WTC11 (cell line): ENCODE results near the gene GAB4.

ENCODE experiments used
- CTCF ChIP-seq: fragments of 200-600 bp; IDR thresholded peaks from 2 replicates; pipeline ENCODE4 v1.8.0; 2022; ENCODE audit warnings: antibody characterized with exemption
- E2F4 ChIP-seq: sonication (generic); formaldehyde crosslinking; IDR thresholded peaks from 2 replicates; pipeline ENCODE4 v1.8.1; 2022; ENCODE audit warnings: low read depth, mild to moderate bottlenecking, moderate library complexity, missing genetic modification reagents, borderline replicate concordance
- FOXP4 ChIP-seq: sonication (generic); formaldehyde crosslinking; IDR thresholded peaks from 2 replicates; pipeline ENCODE4 v1.8.0; 2022; ENCODE audit warnings: mild to moderate bottlenecking, missing genetic modification reagents
- NFYB ChIP-seq: sonication (generic); formaldehyde crosslinking; conservative IDR thresholded peaks from 2 replicates; pipeline ENCODE4 v1.8.0; 2022; ENCODE audit warnings: low read depth, missing genetic modification reagents
- PREB ChIP-seq: sonication (generic); formaldehyde crosslinking; IDR thresholded peaks from 2 replicates; pipeline ENCODE4 v1.8.1; 2022; ENCODE audit warnings: mild to moderate bottlenecking, missing genetic modification reagents, moderate library complexity, borderline replicate concordance
- TEAD4 ChIP-seq: sonication (generic); formaldehyde crosslinking; IDR thresholded peaks from 2 replicates; pipeline ENCODE4 v1.8.0; 2022; ENCODE audit warnings: mild to moderate bottlenecking, missing genetic modification reagents
- TP53 ChIP-seq: sonication (generic); formaldehyde crosslinking; IDR thresholded peaks from 2 replicates; pipeline ENCODE4 v1.8.1; 2023; ENCODE audit warnings: mild to moderate bottlenecking, missing genetic modification reagents
- ZMAT4 ChIP-seq: fragments of 250-450 bp; sonication (Bioruptor Pico); IDR thresholded peaks from 2 replicates; pipeline ENCODE4 v1.9.0; 2021; ENCODE audit warnings: mild to moderate bottlenecking
- ZNF121 ChIP-seq: sonication (generic); formaldehyde crosslinking; IDR thresholded peaks from 2 replicates; pipeline ENCODE4 v1.8.0; 2023; ENCODE audit warnings: missing genetic modification reagents
- ZNF263 ChIP-seq: sonication (generic); formaldehyde crosslinking; IDR thresholded peaks from 2 replicates; pipeline ENCODE4 v1.8.1; 2022; ENCODE audit warnings: low read depth, mild to moderate bottlenecking, moderate library complexity, missing genetic modification reagents
- ZNF416 ChIP-seq: fragments of 250-450 bp; sonication (Bioruptor Pico); IDR thresholded peaks from 2 replicates; pipeline ENCODE4 v1.9.0; 2021; ENCODE audit warnings: mild to moderate bottlenecking, inconsistent platforms
- ZSCAN18 ChIP-seq: fragments of 250-450 bp; sonication (Bioruptor Pico); IDR thresholded peaks from 2 replicates; pipeline ENCODE4 v2.1.2; 2022; ENCODE audit warnings: mild to moderate bottlenecking, moderate library complexity

GRCh38 chr22:16988257-16988656 lies 19.8 kb downstream of the GAB4 start:
- TF ChIP-seq CTCF (no peak), NFYB (CRISPR knock-in tag) (no peak), ZNF121 (no peak), ZSCAN18 (CRISPR knock-in tag) (no peak), TEAD4 (CRISPR knock-in tag) (no peak), ZMAT4 (no peak), FOXP4 (CRISPR knock-in tag) (no peak), ZNF416 (CRISPR knock-in tag) (no peak), ZNF263 (CRISPR knock-in tag) (no peak), TP53 (CRISPR knock-in tag) (no peak), E2F4 (CRISPR knock-in tag) (no peak), PREB (no peak)
